Measurements from ENCODE around the gene DNPEP.

DNA sequence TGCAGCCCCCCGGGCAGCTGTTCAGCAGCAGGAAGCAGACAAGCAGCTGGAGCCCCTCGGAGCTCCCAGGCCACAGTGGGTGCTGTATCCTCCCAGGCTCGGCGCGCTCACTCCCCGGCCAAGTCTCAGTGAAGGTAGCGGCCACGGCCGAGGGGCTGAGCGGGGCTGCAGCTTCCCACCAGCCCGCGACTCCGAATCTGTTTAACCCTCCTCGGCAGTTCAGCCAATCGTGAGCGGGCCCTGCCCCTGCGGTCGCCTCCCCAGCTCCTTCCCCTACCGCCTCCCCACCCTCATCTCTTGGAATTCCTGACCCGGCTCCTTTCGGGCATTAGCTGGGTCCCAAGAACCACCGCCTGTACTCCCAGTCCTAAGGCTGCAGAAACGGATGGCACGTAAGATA lies 55.2 kb downstream of the DNPEP start, which contains the start of gene RESP18:
- TF ChIP-seq, protein P1, sequence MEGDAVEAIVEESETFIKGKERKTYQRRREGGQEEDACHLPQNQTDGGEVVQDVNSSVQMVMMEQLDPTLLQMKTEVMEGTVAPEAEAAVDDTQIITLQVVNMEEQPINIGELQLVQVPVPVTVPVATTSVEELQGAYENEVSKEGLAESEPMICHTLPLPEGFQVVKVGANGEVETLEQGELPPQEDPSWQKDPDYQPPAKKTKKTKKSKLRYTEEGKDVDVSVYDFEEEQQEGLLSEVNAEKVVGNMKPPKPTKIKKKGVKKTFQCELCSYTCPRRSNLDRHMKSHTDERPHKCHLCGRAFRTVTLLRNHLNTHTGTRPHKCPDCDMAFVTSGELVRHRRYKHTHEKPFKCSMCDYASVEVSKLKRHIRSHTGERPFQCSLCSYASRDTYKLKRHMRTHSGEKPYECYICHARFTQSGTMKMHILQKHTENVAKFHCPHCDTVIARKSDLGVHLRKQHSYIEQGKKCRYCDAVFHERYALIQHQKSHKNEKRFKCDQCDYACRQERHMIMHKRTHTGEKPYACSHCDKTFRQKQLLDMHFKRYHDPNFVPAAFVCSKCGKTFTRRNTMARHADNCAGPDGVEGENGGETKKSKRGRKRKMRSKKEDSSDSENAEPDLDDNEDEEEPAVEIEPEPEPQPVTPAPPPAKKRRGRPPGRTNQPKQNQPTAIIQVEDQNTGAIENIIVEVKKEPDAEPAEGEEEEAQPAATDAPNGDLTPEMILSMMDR (IDR thresholded peaks at IDR 0.05; ENCODE audit: low read depth, low read length), result no peak
- no peak for TF ChIP-seq MAX (IDR thresholded peaks at IDR 0.05; ENCODE audit: low read depth, low read length)
